Suprapubic skin (tissue), 4 donors: ENCODE results near the gene SFRP4. TPM values are rescaled to one million over a fixed set of nuclear protein-coding genes. Genes with fewer than 3 reads are reported as not detected.
A peak's percentile ranks its signal among the peaks of the same experiment; 100 is the strongest.

Source experiments
- DNase-seq, 2 donors: peaks; one replicate each; pipeline ENCODE4 v3.0.0-alpha.2; 2019; ENCODE audit warnings: low spot score in 2 of 2
- H3K27ac ChIP-seq: fragments of 200-600 bp; sonication (generic); one replicate; pipeline ENCODE4 v1.5.1; 2019
- H3K27me3 ChIP-seq: fragments of 200-600 bp; sonication (generic); one replicate; pipeline ENCODE4 v1.5.1; 2019
- H3K36me3 ChIP-seq: fragments of 200-600 bp; sonication (generic); one replicate; pipeline ENCODE4 v1.5.1; 2019
- H3K4me1 ChIP-seq: fragments of 200-600 bp; sonication (generic); one replicate; pipeline ENCODE4 v1.5.1; 2019
- H3K4me3 ChIP-seq: fragments of 200-600 bp; sonication (generic); one replicate; pipeline ENCODE4 v1.5.1; 2019; ENCODE audit warnings: mild to moderate bottlenecking
- H3K9me3 ChIP-seq: fragments of 200-600 bp; sonication (generic); one replicate; pipeline ENCODE4 v1.5.1; 2019
- CTCF ChIP-seq, 2 donors: fragments of 200-600 bp in 1 of 2; fragments of 450-650 bp in 1 of 2; sonication (generic) in 1 of 2; IDR thresholded peaks; one replicate each; pipeline ENCODE4 v1.5.1; 2016 to 2019; ENCODE audit warnings: antibody characterized with exemption in 2 of 2, mild to moderate bottlenecking in 1 of 2, moderate library complexity in 1 of 2
- EP300 ChIP-seq: sonication (generic); formaldehyde crosslinking; IDR thresholded peaks from one replicate; pipeline ENCODE4 v1.6.1; 2017; ENCODE audit warnings: antibody characterized with exemption
- POLR2A ChIP-seq, 2 donors: fragments of 450-650 bp; IDR thresholded peaks; one replicate each; pipeline ENCODE4 v1.6.1; 2017; ENCODE audit warnings: antibody characterized with exemption in 2 of 2, mild to moderate bottlenecking in 2 of 2, moderate library complexity in 2 of 2
- POLR2AphosphoS5 ChIP-seq, 3 donors: sonication (generic); formaldehyde crosslinking; IDR thresholded peaks; one replicate each; pipeline ENCODE4 v1.6.1; 2017; ENCODE audit warnings: antibody characterized with exemption in 3 of 3
- WGBS: methylation state at CpG from one replicate; pipeline ENCODE4 v1.1.5; 2018; 5-methylcytosine and 5-hydroxymethylcytosine counted together
- total RNA-seq, 4 donors: library from RNA; depleted of rRNA; stranded (reverse); fragments of >200 nt; gene quantifications; one replicate each; pipeline ENCODE4 v1.1.0, GENCODE V29; 2016

Gene SFRP4
- total RNA-seq, result under 1 TPM in 3 of 4 donors, not detected in 1; 0.17 to 0.68 (median 0.34) TPM

DNA sequence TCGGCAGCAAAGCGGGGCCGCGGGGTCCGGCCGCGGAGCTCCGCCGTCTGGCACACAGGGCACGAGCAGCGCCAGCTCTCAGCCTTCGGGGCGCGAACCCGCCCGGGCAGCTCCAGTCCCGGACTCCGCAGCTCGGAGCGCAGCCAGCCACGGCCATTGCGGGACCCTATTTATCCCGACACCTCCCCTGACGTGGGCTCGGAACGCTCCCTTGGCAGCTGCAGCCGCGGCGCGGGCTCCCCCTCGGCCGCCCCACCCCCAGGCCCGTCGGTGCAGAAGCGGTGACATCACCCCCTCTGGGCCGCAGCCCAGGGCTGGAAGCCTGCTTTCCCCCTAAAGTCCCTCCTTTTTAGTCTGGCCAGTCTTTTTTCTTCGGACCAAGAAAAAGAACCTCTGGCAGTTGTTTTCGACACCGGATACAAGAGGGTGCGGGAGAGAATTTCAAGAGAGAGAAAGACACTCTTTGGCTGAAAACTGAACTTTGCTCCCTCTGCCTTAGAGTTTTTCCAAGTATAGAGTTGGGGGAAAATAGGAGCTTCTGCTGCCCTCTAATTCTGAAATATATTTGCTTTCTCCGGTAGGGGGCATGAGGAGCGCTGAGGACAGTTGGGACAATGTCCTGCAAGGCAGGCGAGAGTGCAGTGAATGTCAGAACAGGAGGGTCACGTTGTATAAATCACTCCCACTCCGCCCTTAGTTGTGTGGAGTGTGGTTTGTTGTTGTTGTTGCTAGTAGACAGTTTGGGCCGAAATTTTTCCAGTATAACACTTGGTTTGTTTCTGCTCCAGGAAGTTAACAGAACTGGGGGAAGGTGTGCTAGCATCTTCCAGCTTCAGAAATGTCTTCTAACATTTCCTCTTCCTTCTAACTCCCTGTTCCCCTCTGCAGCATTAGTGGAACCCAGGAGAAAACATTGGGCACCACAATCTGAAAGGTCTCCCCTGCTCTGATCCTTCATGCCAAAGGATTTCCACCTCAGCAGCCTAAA is at the start of gene SFRP4:
Gene SFRP4 (minus strand): TSS at position 145 of the 988 bp plus-strand sequence. CDS start 280 bp downstream, outside the sequence.
- TF ChIP-seq EP300 (no peak), CTCF (IDR thresholded peaks at IDR 0.05) (peak; percentile 24 to 41)
- Histone ChIP-seq H3K9me3 (no peaks in the 10 kb centered on the region), H3K4me1 (peaks cover 26% of the 10 kb centered on the region), H3K36me3 (no peaks in the 10 kb centered on the region), H3K27ac (peak within 1 kb of the TSS; percentile 17), H3K4me3 (peak within 1 kb of the TSS; percentile 50), H3K27me3 (peaks cover 26% of the 10 kb centered on the region)
- DNase-seq, result peak in 1 of 2 donors; percentile 61
- WGBS, result 3% methylated on average over 39 of the region's 46 CpGs

DNA sequence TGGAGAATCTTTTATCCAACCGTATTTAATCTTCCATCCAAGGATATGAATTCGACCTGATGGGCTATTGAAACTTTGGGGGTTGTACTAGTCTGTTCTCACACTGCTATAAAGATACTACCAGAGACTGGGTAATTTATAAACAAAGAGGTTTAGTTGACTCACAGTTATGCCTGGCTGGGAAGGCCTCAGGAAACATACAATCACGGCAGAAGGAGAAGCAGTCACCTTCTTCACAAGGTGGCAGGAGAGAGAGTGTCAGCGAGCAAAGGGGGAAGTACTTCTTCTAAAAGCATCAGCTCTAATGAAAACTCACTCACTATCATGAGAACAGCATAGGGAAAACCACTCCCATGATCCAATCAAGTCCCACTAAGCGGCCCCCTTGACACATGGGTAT is 47.6 kb upstream of the SFRP4 start:
- H3K4me3 ChIP-seq, result no peak overlapping the region
- H3K27me3 ChIP-seq, result no peaks in the 10 kb centered on the region
- no peaks in the 10 kb centered on the region for H3K9me3 ChIP-seq
- WGBS, result 82% methylated on average over 5 of the region's 5 CpGs
- TF ChIP-seq EP300, result no peak
- no peak for TF ChIP-seq POLR2A (IDR thresholded peaks at IDR 0.05)
- no peaks in the 10 kb centered on the region for H3K36me3 ChIP-seq
- DNase-seq, result no peak
- no peak overlapping the region for H3K27ac ChIP-seq
- H3K4me1 ChIP-seq, result no peaks in the 10 kb centered on the region

GRCh38 chr7:37961251-37961650 is 44.6 kb upstream of the SFRP4 start:
- WGBS, result 88% methylated on average over 5 of the region's 5 CpGs
- TF ChIP-seq EP300 (no peak), CTCF (IDR thresholded peaks at IDR 0.05) (no peak), POLR2A (IDR thresholded peaks at IDR 0.05) (no peak), POLR2AphosphoS5 (IDR thresholded peaks at IDR 0.05) (no peak)
- DNase-seq, result no peak

DNA sequence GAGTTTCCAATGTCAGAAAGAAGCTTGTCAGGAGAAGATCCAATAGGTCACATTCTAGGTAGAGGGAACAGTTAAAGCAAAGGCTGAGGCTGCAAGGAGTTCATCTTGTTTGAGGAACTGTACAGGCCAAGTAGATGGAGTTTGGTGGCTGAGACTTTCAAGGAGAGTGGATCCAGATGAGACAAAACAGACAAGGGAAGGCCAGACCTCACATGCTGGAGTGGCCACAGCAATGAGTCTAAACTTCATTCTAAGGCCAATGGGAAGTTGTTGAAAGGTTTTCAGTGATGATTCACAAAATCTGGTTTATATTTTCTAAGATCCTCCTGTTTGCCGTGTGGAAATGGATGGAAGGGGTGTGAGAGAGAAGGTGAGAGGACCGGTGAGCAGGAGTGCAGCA is 43.9 kb upstream of the SFRP4 start:
- WGBS, result 67% methylated on average over 2 of the region's 2 CpGs
- no peak for TF ChIP-seq CTCF (IDR thresholded peaks at IDR 0.05)
- no peaks in the 10 kb centered on the region for H3K27me3 ChIP-seq
- no peak overlapping the region for H3K27ac ChIP-seq
- H3K4me1 ChIP-seq, result no peaks in the 10 kb centered on the region
- H3K4me3 ChIP-seq, result no peak overlapping the region
- no peak for DNase-seq
- no peaks in the 10 kb centered on the region for H3K36me3 ChIP-seq
- no peaks in the 10 kb centered on the region for H3K9me3 ChIP-seq

More at GRCh38 chr7:37961251-37961650, 44.6 kb upstream of the SFRP4 start:
- Histone ChIP-seq H3K4me3 (no peak overlapping the region), H3K27me3 (no peaks in the 10 kb centered on the region), H3K36me3 (no peaks in the 10 kb centered on the region), H3K4me1 (no peaks in the 10 kb centered on the region), H3K9me3 (no peaks in the 10 kb centered on the region), H3K27ac (no peak overlapping the region)

- Histone ChIP-seq H3K4me3 (no peak overlapping the region), H3K27ac (no peak overlapping the region), H3K36me3 (no peaks in the 10 kb centered on the region), H3K4me1 (no peaks in the 10 kb centered on the region), H3K27me3 (no peaks in the 10 kb centered on the region), H3K9me3 (no peaks in the 10 kb centered on the region)
- 60% methylated on average over 9 of the region's 9 CpGs for WGBS
- TF ChIP-seq POLR2AphosphoS5 (IDR thresholded peaks at IDR 0.05), result no peak
- TF ChIP-seq EP300, result no peak
- TF ChIP-seq CTCF (IDR thresholded peaks at IDR 0.05), result no peak
- no peak for TF ChIP-seq POLR2A (IDR thresholded peaks at IDR 0.05)
- DNase-seq, result no peak
These were observed 40.8 kb upstream of the SFRP4 start for GRCh38 chr7:37957221-37957970.
